ENCODE data around the gene B3GNT5.

- TF ChIP-seq CTCF (IDR thresholded peaks at IDR 0.05; ENCODE audit: low read depth, low read length), result no peak
- no peak for TF ChIP-seq EZH2phosphoT487 (IDR thresholded peaks at IDR 0.05; ENCODE audit: low read depth)
Measured at GRCh38 chr3:183299976-183300375, 46.9 kb downstream of the B3GNT5 start.

Data from OCI-LY3 (cell line).